Muscle of back (tissue), 11 donors: Measurements from ENCODE around the gene SPATS2L. TPM values are rescaled to one million over a fixed set of nuclear protein-coding genes. Genes with fewer than 3 reads are reported as not detected.

Source experiments
- DNase-seq, 3 donors: peaks; one replicate each; pipeline versions ENCODE4 v3.0.0 to v3.0.0-alpha.2; 2013
- polyA plus RNA-seq, 10 donors: library from polyadenylated mRNA; unstranded; fragments of 120-200 nt; gene quantifications; one replicate each; pipeline ENCODE4 v1.2.1, GENCODE V29; 2013; ENCODE audit not compliant: insufficient read length in 10 of 10

SPATS2L gene
- polyA plus RNA-seq, 10 donors: 193 to 235 (median 219) TPM

DNA sequence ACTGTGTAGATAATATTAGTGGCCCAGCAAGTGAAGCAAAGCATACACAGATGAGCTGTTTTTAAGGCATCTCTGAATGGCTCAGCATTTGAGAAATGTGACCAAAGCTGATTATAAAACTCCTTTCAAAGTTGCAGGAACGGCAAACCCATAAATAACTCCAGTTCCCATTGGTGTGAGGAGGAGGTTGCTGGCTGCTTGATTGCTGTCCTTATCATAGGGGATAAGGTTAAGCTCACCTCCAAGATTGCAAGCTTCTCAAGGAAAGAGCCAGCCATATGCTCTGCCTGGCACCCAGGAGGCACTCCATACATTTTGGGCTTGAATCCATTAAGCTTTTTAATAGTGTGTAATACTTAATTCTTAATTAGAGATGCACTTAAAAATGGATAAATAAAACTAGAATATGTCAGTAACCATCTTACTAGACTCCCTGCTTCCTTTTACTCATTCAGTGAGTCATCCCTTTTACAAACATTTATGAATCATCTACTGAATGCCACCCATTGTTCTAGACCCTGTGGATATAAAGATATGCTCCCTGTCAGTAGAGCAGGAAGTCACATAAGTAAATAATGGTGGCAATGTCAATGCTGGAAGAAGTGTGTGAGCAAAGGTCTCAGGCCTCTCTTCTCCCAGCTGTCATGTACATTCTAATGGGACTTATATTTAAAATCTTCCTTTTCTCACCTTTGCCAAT is 99.3 kb downstream of the SPATS2L start:
- DNase-seq: peak in 1 of 3 donors; percentile 71

DNA sequence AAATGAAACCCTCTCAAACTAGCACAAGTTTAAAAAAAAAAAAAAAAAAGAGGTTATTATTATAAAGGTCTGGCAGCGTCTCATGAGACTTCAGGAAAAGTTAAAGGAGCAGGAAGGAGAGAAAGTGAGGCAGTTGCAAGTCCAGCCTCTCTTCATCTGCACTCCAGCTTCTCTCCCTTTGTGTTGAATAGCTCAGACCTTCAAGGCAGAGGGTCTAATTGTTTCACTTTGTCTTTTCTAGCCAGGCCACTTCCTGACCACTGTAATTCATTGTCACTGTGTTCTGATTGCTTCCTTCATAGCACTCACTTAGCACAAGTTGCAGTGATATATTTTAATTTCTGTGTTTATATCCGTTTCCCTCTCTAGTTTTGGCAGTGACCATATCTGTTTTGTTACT is 99.9 kb downstream of the SPATS2L start:
- DNase-seq: no peak

DNA sequence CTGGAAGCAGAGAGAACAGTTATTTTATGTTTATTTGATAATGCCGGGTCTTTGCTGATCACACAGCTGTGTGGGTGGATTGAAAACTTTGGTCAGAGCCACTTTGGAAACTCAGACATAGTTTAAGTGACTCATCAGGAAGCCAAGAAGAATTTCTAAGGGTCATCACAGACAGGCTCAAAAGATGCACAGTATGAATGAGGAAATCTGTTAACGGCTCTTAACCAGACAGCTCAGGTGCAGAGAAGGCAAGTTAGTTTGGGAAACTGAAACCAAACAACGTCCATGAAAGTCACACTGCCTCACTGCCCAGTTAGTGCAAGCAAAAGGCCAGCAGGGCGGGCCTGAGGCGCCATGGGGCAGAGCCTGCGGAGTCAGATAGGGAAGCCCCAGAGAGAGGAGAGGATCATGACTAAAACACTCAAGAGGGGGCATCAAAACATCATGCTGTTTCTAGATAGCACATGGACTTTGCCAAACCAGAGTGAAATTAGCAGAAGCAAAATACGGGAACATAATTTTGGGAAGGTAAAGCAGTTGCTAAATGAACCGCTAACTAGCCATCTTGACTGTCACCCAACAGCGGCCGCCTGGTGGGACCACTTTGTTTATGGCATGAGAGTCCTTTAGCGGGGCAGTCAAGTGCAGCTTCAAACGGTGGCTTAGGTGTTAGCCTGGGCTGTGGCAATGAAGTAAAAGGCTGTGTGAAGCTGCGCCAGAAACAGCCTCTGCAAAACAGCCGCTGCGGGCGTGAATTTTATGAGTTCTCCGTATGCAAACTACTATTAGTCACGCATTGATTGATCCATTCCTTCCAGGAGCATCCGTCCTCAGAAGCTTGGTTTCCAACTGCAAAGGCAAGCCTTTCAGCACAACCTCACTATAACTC is 102.2 kb downstream of the SPATS2L start:
- peak in 1 of 3 donors; percentile 54 for DNase-seq

DNA sequence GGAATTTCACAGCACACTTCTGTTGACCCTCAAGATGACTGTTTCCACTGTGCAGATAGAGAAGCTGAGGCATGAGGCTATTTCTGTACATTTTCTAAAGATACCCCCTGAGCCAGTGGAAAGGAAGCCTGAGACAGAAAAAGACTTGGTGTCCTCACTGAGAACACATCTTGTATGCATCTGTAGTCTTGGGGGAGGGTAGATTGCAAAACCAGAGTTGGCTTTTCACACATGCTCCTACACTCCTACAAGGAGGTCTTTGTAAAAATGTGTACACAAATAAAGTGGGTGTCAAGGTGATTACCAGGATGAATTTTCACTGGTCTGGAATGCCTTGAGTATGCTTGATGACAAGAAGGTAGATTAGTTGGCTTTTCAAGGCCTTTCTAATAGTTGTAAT is 105.3 kb downstream of the SPATS2L start:
- DNase-seq: peak in 1 of 3 donors; percentile 25

DNA sequence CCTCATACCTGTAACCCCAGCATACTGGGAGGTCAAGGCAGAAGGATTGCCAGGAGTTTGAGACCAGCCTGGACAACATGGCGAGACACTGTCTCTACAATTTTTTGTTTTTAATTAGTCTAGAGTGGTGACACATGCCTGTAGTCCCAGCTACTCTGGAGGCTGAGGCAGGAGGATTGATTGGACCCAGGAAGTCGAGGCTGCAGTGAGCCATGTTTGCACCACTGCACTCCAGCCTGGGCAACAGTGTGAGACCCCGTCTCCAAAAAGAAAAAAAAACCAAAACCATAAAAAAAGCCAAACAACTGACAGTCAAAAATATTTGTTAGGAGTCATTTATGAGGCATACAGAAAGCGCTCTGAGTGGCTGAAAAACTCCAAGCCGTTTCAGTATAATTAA is 107.9 kb downstream of the SPATS2L start:
- no peak for DNase-seq

DNA sequence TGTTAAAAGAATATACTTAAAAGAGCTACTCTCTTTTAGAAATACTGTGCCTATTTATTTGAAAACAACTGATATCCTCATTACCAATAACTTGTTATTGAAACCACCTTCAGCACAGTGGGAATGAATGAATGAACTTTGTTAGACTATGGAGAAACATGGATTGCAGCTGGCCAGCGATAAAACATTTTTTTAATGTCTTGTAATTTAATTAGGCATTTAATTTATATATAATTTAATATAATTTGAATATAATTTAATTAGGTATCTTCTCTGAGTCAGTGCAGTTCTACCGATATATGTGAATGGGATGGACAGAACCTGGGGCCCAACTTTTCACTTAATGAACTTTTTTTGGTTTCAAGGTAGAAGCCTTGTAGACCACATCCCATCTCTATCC is 109.0 kb downstream of the SPATS2L start:
- DNase-seq: no peak

DNA sequence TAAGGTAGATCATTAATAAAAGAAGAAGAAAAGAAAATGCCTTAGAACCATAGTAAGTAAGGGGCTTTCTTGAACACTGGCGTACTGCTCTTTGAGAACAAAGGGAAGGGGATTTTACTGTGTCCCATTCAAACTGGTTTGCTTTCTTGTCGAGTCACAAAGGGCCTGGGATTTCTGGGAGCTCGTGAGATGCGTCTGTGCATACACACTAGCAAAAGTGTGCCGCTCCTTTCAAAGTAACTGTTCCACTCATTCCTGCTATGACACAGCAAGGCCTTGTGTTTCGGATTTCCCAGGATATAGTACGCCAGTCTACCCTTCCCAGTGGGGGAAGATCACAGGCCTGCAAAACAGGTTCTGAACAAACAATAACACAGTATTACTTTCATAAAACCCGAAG is 110.4 kb downstream of the SPATS2L start:
- no peak for DNase-seq

DNA sequence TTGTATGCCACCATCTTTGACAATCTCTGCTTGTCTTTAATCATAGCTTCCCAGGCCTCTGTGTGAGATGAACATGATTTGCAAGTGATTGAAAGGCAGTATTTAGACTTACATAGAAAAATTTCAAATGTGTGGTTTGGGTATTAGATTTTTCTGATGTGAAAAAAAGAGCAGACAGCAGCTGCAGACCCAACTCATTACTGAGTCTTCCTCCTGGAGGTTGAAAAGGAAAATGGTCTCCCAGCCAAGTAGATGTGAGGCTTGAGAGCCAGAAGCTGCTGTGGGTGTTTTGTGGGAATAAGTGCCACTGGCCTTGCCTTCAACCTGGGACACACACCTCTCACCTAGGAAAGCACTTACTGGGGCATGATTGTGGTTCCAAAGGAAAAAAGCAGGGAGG is 110.9 kb downstream of the SPATS2L start:
- no peak for DNase-seq

DNA sequence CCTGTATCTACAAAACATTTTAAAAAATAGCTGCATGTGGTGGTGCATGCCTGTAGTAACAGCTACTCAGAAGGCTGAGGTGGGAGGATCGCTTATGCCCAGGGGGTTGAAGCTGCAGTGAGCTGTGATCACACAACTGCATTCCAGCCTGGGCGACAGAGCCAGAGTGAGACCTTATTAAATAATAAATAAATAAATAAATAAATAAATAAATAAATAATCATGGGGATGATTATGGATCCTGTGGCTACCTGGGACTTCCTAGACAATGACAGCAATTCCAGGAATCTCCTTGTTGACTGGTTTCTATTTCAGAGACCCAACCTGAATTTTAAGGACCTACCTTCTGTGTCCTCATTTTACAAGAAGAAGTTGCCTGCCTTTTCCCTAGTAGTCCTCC is 111.9 kb downstream of the SPATS2L start:
- no peak for DNase-seq

DNA sequence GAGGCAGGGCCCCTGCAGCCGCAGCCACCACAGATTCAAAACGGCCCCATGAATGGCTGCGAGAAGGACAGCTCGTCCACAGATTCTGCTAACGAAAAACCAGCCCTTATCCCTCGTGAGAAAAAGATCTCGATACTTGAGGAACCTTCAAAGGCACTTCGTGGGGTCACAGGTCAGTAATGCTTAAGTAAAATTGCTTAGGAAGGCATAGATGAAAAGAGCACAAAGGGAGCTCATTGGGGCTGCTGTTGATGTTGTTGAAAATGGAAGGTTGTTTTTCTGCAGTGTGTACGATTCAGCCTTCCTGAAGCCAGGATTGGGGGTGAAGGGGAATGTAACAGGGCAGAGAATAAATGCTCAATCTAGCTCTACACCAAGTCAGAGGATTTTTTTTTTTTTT is 112.8 kb downstream of the SPATS2L start:
- no peak for DNase-seq

DNA sequence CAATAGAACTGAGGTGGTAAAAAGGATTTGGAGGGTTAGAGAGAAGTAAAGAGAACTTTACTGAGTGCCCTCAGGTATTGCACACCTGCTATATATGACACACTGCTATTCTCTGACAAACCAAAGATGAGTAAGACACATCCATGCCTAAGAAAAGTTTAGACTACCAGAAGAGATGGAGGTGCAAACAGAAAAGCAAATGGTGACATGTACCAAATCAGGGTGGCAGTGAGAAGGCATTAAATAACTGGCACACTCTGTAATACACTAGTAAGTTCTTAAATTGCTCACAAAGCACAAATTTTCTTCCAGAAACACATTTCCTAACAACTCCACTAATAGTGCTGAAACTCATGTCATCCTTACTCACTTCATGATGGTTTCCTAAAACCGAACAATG is 114.8 kb downstream of the SPATS2L start:
- DNase-seq: no peak

DNA sequence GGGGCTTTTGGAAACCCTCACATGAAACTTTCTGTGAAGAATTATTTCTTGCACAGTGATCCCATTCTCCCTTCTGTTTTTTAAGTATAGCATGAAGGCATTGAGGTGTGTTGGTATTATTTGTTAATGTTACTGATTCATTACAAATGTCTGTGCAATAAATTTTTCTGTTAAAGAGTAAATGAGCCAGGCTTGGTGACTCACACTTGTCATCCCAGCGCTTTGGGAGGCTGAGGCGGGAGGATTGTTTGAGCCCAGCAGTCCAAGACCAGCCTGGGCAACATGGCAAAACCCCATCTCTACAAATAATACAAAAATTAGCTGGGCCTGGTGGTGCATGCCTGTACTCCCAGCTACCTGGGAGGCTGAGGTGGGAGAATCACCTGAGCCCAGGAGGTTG is 115.6 kb downstream of the SPATS2L start:
- DNase-seq: no peak

DNA sequence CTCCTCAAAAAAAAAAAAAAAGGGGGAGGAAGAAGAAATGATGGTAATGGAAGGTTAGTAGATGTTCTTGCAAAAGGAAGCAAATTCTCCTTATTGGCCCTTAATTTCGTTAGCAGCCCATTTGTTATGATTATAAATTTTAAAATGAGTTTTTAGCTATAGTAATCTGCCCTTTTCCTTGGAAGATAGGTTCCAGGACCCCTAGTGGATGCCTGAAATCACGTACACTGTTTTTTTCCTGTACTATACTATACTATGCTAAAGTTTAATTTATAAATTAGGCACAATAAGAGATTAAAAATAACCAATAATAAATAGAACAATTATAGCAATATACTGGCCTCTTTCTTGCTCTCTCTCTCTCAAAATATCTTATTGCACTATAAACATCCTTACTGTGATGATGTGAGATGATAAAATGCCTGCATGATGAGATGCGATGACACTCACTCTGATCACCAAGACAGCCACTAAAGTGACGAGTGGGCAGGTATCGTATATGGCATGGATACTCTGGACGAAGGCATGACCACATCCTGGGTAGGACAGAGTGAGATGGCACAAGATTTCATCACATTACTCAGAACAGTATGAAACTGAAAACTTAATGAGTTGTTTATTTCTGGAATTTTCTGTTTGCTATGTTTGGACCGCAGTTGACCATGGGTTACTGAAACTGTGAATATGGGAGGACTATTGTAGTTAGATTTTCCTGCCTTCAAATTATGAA is 116.2 kb downstream of the SPATS2L start:
- no peak for DNase-seq

DNA sequence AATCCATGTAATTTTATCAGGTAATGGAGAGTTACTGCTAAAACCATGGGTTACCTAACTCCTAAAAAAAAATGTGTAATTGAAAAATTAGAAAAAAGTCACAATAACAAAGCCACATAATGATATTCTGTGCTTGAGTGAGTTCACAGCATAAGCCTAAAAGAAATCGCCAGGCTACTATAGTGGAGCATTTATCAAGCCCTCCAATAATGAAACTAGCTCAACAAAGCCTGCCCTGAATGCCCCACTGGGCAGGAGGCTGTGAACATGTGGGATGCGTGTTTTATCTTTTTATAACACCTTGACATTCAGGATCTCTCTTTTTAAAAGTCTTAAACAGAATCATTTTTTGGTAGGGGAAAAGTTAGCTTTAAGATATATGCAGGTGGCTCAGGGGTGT is 117.0 kb downstream of the SPATS2L start:
- no peak for DNase-seq

DNA sequence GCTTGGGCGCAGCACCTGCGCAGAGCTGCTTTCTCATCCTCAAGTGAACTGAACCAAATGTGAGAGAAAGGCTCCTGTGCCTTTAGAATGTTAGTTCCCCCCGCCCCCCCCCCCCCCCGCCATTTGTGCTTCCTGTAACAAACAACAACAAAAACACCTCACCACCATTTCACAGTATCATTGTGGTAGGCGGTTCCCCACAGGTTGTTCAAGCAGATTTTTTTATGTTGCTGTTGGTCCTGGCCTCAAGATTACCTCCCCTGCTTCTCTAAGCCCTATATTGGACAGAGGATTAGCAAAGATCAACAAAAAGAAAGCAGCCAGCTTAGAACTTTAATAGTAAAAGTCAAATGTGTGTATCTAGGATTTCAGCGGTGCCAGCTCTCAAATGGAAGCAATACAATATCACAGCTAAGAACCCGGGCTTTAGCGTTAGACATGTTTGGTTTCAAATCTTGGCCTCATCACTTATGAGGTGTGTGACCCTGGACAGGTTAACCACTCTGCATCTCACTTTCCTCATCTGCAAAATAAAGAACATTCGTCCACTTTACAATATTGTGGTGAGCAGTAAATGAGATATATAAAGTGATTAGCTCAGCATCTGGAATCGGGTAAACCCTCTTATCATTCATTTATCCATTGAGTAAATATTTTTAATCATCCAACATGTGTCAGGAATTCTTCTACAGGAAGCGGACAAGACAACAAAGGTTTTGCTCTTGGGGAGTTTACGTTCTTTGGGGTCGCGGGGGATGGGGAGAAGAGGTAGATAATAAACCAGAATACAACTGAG is 118.7 kb downstream of the SPATS2L start:
- DNase-seq: no peak

DNA sequence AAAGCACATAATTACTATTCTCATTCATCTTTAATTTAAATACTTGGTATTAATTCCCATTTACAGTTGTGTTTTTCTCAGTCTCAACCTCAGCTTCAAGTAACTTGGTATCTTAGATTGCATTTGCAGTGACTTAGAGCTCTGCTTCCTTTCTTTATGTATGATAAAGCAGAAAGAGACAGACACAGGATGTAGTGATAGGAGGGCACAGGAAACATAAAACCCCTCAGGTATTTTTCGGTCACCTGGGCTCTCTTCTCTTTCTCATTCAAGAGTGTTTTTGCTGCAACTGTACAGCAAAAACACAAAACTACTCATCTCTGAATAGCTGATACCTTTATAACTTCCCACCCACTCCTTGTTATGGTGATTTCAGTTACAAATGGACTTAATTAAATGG is 120.3 kb downstream of the SPATS2L start:
- DNase-seq: no peak

DNA sequence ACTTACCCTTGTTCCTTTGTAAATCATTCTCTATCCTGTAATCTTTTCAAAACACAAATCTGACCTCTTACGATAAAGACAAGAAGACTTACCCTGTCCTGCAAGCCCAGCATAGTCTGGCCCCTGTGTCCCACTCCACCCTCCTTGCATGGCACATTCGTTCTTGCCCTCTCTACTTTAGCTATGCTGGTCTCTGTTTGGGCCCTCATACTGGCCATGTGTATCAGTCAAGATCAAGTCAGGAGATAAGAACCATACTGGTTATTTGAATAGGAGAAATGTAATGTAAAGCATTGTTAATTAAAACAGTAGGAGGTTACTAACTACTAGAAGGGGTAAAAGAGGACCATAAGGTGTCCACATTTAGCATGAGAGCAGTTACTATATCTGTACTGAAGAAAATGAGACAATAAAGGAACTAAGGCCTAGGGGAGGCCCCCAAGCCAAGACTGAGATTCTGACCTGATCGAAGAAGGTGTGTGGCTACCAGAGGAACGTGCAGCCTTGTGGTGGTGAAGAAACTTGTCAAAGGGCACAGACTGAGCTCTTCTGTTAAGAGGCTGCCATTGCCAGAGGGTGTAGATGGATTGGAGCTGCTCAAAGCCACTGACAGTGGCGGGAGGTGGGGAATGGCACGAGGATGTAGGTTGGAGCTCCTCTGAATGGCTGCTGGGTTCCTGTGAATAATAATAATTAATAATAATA is 122.6 kb downstream of the SPATS2L start:
- DNase-seq: no peak

DNA sequence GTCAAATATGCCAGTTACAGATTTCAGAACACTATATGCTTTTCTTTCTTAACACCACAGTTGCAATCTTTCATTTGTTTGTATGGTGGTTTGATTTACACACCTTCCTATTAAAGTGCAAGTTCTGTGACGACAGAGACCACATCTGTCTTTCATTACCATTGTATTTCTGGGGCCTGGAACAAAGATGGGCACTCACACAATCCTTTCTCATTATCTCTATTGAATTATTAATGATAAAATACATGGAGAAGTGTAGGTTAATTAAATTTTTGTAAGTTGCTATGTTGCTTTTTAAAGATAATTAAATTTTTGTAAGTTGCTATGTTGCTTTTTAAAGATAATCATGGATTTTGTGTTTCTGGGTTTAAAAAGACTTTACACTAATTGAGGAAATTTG is 123.5 kb downstream of the SPATS2L start:
- DNase-seq: no peak

DNA sequence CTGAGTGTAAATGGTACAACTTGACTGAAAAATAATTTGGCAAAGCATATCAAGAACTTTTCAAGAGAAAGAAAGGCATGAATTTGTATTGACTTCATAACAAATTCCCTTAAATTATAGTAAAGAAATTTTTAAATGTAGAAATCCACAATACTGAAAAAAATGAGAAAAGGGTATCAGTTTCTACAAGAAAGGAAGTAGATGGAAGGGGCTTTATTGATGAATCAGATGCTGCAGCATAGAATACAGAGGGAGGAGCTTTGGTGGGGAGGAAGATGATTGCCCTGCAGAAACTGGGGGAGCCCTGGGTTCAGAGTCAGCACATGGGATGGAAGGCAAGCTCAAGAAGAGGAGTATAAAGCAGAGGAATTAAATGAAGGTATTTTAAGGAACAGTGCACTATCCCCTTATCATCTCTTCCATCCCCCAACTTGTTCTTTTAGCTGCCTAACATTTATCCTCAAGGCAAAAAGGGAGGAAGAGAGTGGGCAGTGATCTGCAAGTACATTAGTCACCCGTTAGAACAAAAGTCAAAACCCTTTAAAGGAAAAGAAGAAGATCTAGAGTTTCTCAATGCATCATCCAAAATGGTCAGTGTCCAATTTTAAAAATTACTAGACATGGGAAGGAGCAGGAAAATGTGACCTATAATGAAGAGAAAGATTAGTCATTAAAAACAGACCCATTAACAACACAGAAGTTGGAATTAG is 125.7 kb downstream of the SPATS2L start:
- DNase-seq: no peak

DNA sequence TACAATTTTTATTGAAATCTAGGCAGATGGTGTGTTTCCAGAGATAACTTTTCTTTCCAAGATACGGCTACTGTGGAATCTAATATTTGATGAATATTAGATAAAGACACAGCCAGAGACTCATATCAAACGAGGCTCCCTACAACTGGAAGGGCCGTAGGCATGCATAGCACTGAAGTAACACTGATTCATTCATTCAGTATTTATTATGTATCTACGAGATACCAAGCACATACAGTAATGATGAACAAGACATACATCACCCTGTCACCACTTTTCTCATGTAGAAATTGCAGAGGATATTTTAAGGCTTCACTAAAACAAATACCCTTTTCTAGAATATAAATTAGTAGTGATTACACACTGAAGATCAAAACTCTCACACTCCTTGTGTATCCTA is 128.9 kb downstream of the SPATS2L start:
- DNase-seq: peak in 1 of 3 donors; percentile 51
